ENCODE results near the gene SLC5A10. TPM values are rescaled to one million over a fixed set of nuclear protein-coding genes. Genes with fewer than 3 reads are reported as not detected.

Gene SLC5A10
- polyA plus RNA-seq, 3 donors: 0.10 to 0.17 (median 0.12) TPM

DNA sequence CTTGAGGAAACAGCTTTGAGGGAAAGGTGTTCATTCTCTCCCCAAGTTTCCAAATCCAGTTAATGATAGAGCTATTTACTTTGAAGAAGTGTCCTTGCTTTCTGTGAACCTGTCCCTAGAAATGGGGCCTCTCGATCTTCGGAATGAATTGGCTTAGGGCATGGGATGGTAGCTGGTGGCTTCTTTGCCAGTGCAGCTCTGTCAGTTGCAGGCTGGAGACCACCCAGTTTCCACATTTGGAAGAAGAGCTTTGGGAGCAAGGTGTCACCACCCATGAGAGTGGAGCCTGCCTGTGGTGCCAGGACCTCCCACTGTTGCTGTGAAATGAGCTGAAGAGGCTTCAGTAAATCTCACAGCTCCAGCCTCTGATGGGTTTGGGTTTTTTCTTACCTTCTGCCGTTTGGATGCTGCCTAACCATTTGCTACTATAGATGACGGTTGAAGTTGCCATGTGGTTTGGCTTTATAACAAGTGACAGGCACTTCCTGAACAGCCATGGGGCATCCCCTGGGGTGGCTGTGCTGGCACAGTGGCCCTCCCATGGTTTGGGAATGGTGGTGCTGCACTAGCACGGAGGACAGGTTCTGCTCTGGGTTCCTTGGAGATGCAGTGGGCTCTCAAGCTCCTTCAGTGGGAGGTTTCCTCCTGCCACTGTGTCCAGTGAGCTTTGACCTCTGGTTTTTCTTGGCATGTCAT lies 19.5 kb upstream of the SLC5A10 start:
- H3K27ac Mint-ChIP-seq: peak overlapping the region in 6 of 7 donors; percentile 62 to 86 (median 71)
- Histone ChIP-seq H3K9me3 (replicated peaks in 1 of 2; ENCODE audit: control insufficient read depth in 1 of 2, insufficient read depth in 1 of 2, low read length in 2 of 2) (no peaks in the 10 kb centered on the region), H3K27me3 (ENCODE audit: control insufficient read depth in 2 of 2, insufficient read depth in 2 of 2, low read length in 2 of 2) (no peaks in the 10 kb centered on the region), H2AFZ (ENCODE audit: insufficient read depth, low read depth, low read length, poor library complexity, severe bottlenecking) (no peak overlapping the region), H3K79me2 (ENCODE audit: insufficient read depth, low read length) (no peaks in the 10 kb centered on the region), H3K4me3 (replicated peaks in 1 of 3; ENCODE audit: low read depth in 2 of 3, low read length in 3 of 3) (no peak overlapping the region), H3K4me1 (ENCODE audit: control insufficient read depth in 1 of 2, insufficient read depth in 2 of 2, low read length in 2 of 2) (no peaks in the 10 kb centered on the region), H4K20me1 (ENCODE audit: insufficient read depth, low read length) (no peaks in the 10 kb centered on the region), H3K36me3 (replicated peaks in 1 of 2; ENCODE audit: control insufficient read depth in 1 of 2, insufficient read depth in 2 of 2, low read length in 2 of 2) (peaks cover 31 to 36% of the 10 kb centered on the region in 2 donors), H3K4me2 (replicated peaks; ENCODE audit: extremely low read depth, low read length, poor library complexity, severe bottlenecking) (no peak overlapping the region), H3K9ac (ENCODE audit: insufficient read depth, low read length, poor library complexity, severe bottlenecking) (no peak overlapping the region), H3K27ac (ENCODE audit: low read depth in 1 of 2, low read length in 2 of 2) (no peak overlapping the region)
- peaks cover 0 to 1% (median 0%) of the 10 kb centered on the region in 7 donors for H3K9me3 Mint-ChIP-seq
- TF ChIP-seq, protein P1, sequence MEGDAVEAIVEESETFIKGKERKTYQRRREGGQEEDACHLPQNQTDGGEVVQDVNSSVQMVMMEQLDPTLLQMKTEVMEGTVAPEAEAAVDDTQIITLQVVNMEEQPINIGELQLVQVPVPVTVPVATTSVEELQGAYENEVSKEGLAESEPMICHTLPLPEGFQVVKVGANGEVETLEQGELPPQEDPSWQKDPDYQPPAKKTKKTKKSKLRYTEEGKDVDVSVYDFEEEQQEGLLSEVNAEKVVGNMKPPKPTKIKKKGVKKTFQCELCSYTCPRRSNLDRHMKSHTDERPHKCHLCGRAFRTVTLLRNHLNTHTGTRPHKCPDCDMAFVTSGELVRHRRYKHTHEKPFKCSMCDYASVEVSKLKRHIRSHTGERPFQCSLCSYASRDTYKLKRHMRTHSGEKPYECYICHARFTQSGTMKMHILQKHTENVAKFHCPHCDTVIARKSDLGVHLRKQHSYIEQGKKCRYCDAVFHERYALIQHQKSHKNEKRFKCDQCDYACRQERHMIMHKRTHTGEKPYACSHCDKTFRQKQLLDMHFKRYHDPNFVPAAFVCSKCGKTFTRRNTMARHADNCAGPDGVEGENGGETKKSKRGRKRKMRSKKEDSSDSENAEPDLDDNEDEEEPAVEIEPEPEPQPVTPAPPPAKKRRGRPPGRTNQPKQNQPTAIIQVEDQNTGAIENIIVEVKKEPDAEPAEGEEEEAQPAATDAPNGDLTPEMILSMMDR (IDR thresholded peaks at IDR 0.05): no peak
- WGBS (ENCODE audit: insufficient coverage): 45% methylated on average over 5 of the region's 5 CpGs
- peaks cover 35 to 39% of the 10 kb centered on the region in 2 donors for H3K36me3 Mint-ChIP-seq
- peaks cover 14% of the 10 kb centered on the region for H3K4me1 Mint-ChIP-seq
- DNase-seq: peak in 2 of 3 donors; percentile 3 to 12
- H3K27me3 Mint-ChIP-seq (ENCODE audit: low read depth in 3 of 3): peaks cover 0 to 12% (median 7%) of the 10 kb centered on the region in 3 donors
- intact Hi-C loops (cut with micrococcal nuclease): no loop called here
- no peak overlapping the region for H3K4me3 Mint-ChIP-seq

DNA sequence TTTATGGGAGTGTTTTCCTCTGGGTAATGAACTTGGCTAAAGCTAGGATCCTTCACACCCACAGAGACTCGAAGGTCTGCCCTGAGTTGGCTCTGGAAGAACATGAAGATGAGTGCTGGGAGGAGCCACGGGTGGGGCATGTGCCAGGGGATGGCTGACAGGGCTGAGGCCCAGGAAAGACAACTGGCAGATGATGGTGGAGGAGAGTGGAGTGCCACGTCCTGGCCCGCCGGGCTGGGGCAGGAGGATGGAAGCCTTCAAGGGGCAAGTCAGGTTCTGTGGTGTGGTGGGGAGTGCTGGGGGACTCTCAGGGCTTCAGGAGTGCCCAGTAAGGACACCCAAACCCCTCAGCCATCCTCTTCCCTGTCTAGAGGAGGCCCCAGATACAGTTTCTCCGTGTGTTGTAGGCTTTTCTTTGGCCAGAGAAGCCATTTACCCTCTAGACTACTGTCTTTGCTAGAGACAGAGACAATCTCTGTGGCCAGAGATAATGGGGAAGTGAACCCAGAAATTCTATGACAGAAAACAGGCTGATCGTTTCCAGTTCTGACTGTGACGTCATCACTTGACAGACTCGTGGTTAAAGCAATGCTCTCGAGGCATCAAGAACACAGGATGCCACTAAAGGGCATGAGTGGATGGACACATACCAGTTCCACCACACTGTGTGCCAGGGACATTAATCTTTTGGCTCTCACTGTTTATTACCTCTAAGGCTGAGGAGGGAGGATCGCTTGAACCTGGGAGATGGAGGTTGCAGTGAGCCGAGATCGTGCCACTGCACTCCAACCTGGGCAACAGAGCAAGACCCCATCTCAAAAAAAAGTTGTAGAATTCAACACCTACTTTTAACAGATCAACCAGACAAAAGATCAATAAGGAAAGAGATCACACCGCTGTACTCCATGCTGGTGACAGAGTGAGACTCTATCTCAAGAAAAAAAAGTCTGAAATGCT lies 18.6 kb upstream of the SLC5A10 start:
- no peaks in the 10 kb centered on the region for H3K4me1 ChIP-seq (ENCODE audit: control insufficient read depth in 1 of 2, insufficient read depth in 2 of 2, low read length in 2 of 2)
- no peak overlapping the region for H3K9ac ChIP-seq (ENCODE audit: insufficient read depth, low read length, poor library complexity, severe bottlenecking)
- H3K36me3 Mint-ChIP-seq: peaks cover 32 to 33% of the 10 kb centered on the region in 2 donors
- H3K4me1 Mint-ChIP-seq: peaks cover 14% of the 10 kb centered on the region
- peaks cover 0 to 1% (median 0%) of the 10 kb centered on the region in 7 donors for H3K9me3 Mint-ChIP-seq
- H3K36me3 ChIP-seq (replicated peaks in 1 of 2; ENCODE audit: control insufficient read depth in 1 of 2, insufficient read depth in 2 of 2, low read length in 2 of 2): peaks cover 26 to 30% of the 10 kb centered on the region in 2 donors
- no peaks in the 10 kb centered on the region for H3K27me3 ChIP-seq (ENCODE audit: control insufficient read depth in 2 of 2, insufficient read depth in 2 of 2, low read length in 2 of 2)
- H3K27ac Mint-ChIP-seq: peak overlapping the region; percentile 5 to 86 (median 68)
- 54% methylated on average over 4 of the region's 14 CpGs for WGBS (ENCODE audit: insufficient coverage)
- no peak overlapping the region for H3K27ac ChIP-seq (ENCODE audit: low read depth in 1 of 2, low read length in 2 of 2)
- intact Hi-C loops (cut with micrococcal nuclease): no loop called here
- H3K4me2 ChIP-seq (replicated peaks; ENCODE audit: extremely low read depth, low read length, poor library complexity, severe bottlenecking): no peak overlapping the region
- no peaks in the 10 kb centered on the region for H4K20me1 ChIP-seq (ENCODE audit: insufficient read depth, low read length)
- DNase-seq: peak; percentile 50 to 71 (median 64)
- H3K79me2 ChIP-seq (ENCODE audit: insufficient read depth, low read length): no peaks in the 10 kb centered on the region
- H3K4me3 Mint-ChIP-seq: no peak overlapping the region
- H3K27me3 Mint-ChIP-seq (ENCODE audit: low read depth in 3 of 3): peaks cover 0 to 12% (median 7%) of the 10 kb centered on the region in 3 donors
- TF ChIP-seq, protein P1 (IDR thresholded peaks at IDR 0.05): no peak
- no peaks in the 10 kb centered on the region for H3K9me3 ChIP-seq (replicated peaks in 1 of 2; ENCODE audit: control insufficient read depth in 1 of 2, insufficient read depth in 1 of 2, low read length in 2 of 2)
- no peak overlapping the region for H3K4me3 ChIP-seq (replicated peaks in 1 of 3; ENCODE audit: low read depth in 2 of 3, low read length in 3 of 3)
- no peak overlapping the region for H2AFZ ChIP-seq (ENCODE audit: insufficient read depth, low read depth, low read length, poor library complexity, severe bottlenecking)
